GM19035 (cell line): ENCODE results near the gene HORMAD2.

Source experiments
- ATAC-seq: cut with Tn5 transposase; IDR thresholded peaks from one replicate; pipeline ENCODE4 v1.9.1; 2021; ENCODE audit not compliant: unreplicated experiment

Gene HORMAD2

GRCh38 chr22:30104501-30105156 is 24.4 kb downstream of the HORMAD2 start:
- ATAC-seq = no peak

- no peak for ATAC-seq
These were observed 25.2 kb downstream of the HORMAD2 start for GRCh38 chr22:30105483-30105882.

- no peak for ATAC-seq
These were observed 33.2 kb downstream of the HORMAD2 start for GRCh38 chr22:30113494-30113893.

GRCh38 chr22:30114361-30114760 is 34.1 kb downstream of the HORMAD2 start:
- no peak for ATAC-seq

GRCh38 chr22:30115705-30116104 is 35.4 kb downstream of the HORMAD2 start:
- ATAC-seq = no peak

- no peak for ATAC-seq
These were observed 36.3 kb downstream of the HORMAD2 start for GRCh38 chr22:30116362-30117117.

GRCh38 chr22:30117256-30117655 is 37.0 kb downstream of the HORMAD2 start:
- ATAC-seq = no peak

- ATAC-seq = no peak
These were observed 38.0 kb downstream of the HORMAD2 start for GRCh38 chr22:30118291-30118690.

- no peak for ATAC-seq
These were observed 41.7 kb downstream of the HORMAD2 start for GRCh38 chr22:30121960-30122359.

GRCh38 chr22:30123463-30123862 is 43.2 kb downstream of the HORMAD2 start:
- ATAC-seq = no peak

- ATAC-seq = no peak
These were observed 47.5 kb downstream of the HORMAD2 start for GRCh38 chr22:30127749-30128166.

GRCh38 chr22:30128511-30128910 is 48.2 kb downstream of the HORMAD2 start:
- ATAC-seq = no peak

- ATAC-seq = no peak
These were observed 49.4 kb downstream of the HORMAD2 start for GRCh38 chr22:30129636-30130035.

- no peak for ATAC-seq
These were observed 52.2 kb downstream of the HORMAD2 start for GRCh38 chr22:30132290-30132996.

GRCh38 chr22:30140414-30140813 is 60.1 kb downstream of the HORMAD2 start:
- no peak for ATAC-seq

- ATAC-seq = no peak
These were observed 63.0 kb downstream of the HORMAD2 start for GRCh38 chr22:30143265-30143664.

- no peak for ATAC-seq
These were observed 64.1 kb downstream of the HORMAD2 start for GRCh38 chr22:30144391-30144790.

GRCh38 chr22:30150212-30150611 is 69.9 kb downstream of the HORMAD2 start:
- no peak for ATAC-seq

- no peak for ATAC-seq
These were observed 78.0 kb downstream of the HORMAD2 start for GRCh38 chr22:30158277-30158676.

- ATAC-seq = no peak
These were observed 78.7 kb downstream of the HORMAD2 start for GRCh38 chr22:30158744-30159500.
